ENCODE measurements around the gene SLK.

SLK gene

GRCh38 chr10:104056619-104057273 is 89.8 kb downstream of the SLK start:
- no peak for DNase-seq

- DNase-seq, result peak; percentile 14
These were observed 90.8 kb downstream of the SLK start for GRCh38 chr10:104057717-104058116.

- no peak for DNase-seq
These were observed 92.4 kb downstream of the SLK start for GRCh38 chr10:104059364-104059763.

- no peak for DNase-seq
These were observed 94.3 kb downstream of the SLK start for GRCh38 chr10:104061196-104061595.

GRCh38 chr10:104065748-104066147 is 98.8 kb downstream of the SLK start:
- no peak for DNase-seq

GRCh38 chr10:104066945-104067344 is 100.0 kb downstream of the SLK start:
- no peak for DNase-seq

GRCh38 chr10:104067525-104067924 is 100.6 kb downstream of the SLK start:
- DNase-seq, result no peak

- DNase-seq, result no peak
These were observed 102.7 kb downstream of the SLK start for GRCh38 chr10:104069613-104070012.

- DNase-seq, result no peak
These were observed 105.8 kb downstream of the SLK start for GRCh38 chr10:104072786-104073185.

- DNase-seq, result no peak
These were observed 107.6 kb downstream of the SLK start for GRCh38 chr10:104074505-104074904.

- DNase-seq, result peak; percentile 51
These were observed 109.8 kb downstream of the SLK start for GRCh38 chr10:104076743-104077160.

GRCh38 chr10:104077247-104077646 is 110.3 kb downstream of the SLK start:
- DNase-seq, result peak; percentile 42

GRCh38 chr10:104077663-104078151 is 110.8 kb downstream of the SLK start:
- no peak for DNase-seq

Data from retina (tissue), 1 donor.